ENCODE data around the gene FSTL1. TPM values are rescaled to one million over a fixed set of nuclear protein-coding genes. Genes with fewer than 3 reads are reported as not detected.

Gene FSTL1
- total and polyA plus RNA-seq, 2 donors (not counting 1 experiment from before 2014, with no cell fraction given): 0.15 TPM; not detected in 1

GRCh38 chr3:120462409-120462959, 11.7 kb upstream of the FSTL1 start:
- no peak for ATAC-seq (ENCODE audit: low read depth)
- POLR2A ChIA-PET: no interaction called here

GRCh38 chr3:120461416-120461815, 10.6 kb upstream of the FSTL1 start:
- Histone ChIP-seq H4K20me1 (ENCODE audit: control insufficient read depth, insufficient read depth, low read length, poor library complexity, severe bottlenecking) (no peaks in the 10 kb centered on the region), H3K27me3 (replicated peaks in 1 of 4; ENCODE audit: control extremely low read depth in 1 of 4, control insufficient read depth in 3 of 4, insufficient read depth in 4 of 4, low read length in 3 of 4) (peaks cover 0 to 9% (median 2%) of the 10 kb centered on the region in 4 experiments), H3K9ac (ENCODE audit: low read length) (no peak overlapping the region), H3K79me2 (ENCODE audit: control insufficient read depth, insufficient read depth, low read length) (no peaks in the 10 kb centered on the region), H3K4me2 (replicated peaks; ENCODE audit: low read depth, low read length, poor library complexity, severe bottlenecking) (no peak overlapping the region), H3K36me3 (replicated peaks in 1 of 2; ENCODE audit: control extremely low read depth in 1 of 2, control insufficient read depth in 1 of 2, extremely low read depth in 1 of 2, insufficient read depth in 2 of 2, low read length in 1 of 2) (no peaks in the 10 kb centered on the region), H3K9me3 (ENCODE audit: control extremely low read depth in 1 of 3, control insufficient read depth in 2 of 3, insufficient read depth in 1 of 3, low read length in 2 of 3) (no peaks in the 10 kb centered on the region), H3K27ac (ENCODE audit: low read length in 2 of 2) (no peak overlapping the region), H3K4me1 (ENCODE audit: control insufficient read depth in 2 of 2, insufficient read depth in 2 of 2, low read length in 2 of 2) (no peaks in the 10 kb centered on the region), H2AFZ (ENCODE audit: insufficient read depth, low read depth, low read length, poor library complexity, severe bottlenecking) (no peak overlapping the region), H3K4me3 (ENCODE audit: control extremely low read depth in 1 of 5, extremely low read depth in 1 of 5, insufficient read depth in 1 of 5, low read depth in 2 of 5, low read length in 4 of 5) (no peak overlapping the region)
- CTCF ChIA-PET: no interaction called here
- Mint-ChIP-seq H3K4me1 (no peaks in the 10 kb centered on the region), H3K27ac (no peak overlapping the region), H3K27me3 (peaks cover 19% of the 10 kb centered on the region), H3K9me3 (ENCODE audit: insufficient read depth) (no peaks in the 10 kb centered on the region), H3K4me3 (no peak overlapping the region)
- TF ChIP-seq EZH2 (IDR thresholded peaks at IDR 0.05; ENCODE audit: borderline replicate concordance, insufficient read depth, low read depth, low read length, poor library complexity, severe bottlenecking): no peak
- TF ChIP-seq, protein P1, sequence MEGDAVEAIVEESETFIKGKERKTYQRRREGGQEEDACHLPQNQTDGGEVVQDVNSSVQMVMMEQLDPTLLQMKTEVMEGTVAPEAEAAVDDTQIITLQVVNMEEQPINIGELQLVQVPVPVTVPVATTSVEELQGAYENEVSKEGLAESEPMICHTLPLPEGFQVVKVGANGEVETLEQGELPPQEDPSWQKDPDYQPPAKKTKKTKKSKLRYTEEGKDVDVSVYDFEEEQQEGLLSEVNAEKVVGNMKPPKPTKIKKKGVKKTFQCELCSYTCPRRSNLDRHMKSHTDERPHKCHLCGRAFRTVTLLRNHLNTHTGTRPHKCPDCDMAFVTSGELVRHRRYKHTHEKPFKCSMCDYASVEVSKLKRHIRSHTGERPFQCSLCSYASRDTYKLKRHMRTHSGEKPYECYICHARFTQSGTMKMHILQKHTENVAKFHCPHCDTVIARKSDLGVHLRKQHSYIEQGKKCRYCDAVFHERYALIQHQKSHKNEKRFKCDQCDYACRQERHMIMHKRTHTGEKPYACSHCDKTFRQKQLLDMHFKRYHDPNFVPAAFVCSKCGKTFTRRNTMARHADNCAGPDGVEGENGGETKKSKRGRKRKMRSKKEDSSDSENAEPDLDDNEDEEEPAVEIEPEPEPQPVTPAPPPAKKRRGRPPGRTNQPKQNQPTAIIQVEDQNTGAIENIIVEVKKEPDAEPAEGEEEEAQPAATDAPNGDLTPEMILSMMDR (IDR thresholded peaks at IDR 0.05): no peak
- 92% methylated on average over 3 of the region's 3 CpGs for WGBS (ENCODE audit: insufficient coverage)
- DNase-seq (no peak), ATAC-seq (ENCODE audit: low read depth) (no peak)
- POLR2A ChIA-PET: no interaction called here
- intact Hi-C loops (cut with micrococcal nuclease): no loop called here

More at GRCh38 chr3:120462409-120462959, 11.7 kb upstream of the FSTL1 start:
- H3K4me1 ChIP-seq (ENCODE audit: control insufficient read depth in 2 of 2, insufficient read depth in 2 of 2, low read length in 2 of 2): no peaks in the 10 kb centered on the region
- Mint-ChIP-seq H3K4me3 (no peak overlapping the region), H3K4me1 (no peaks in the 10 kb centered on the region), H3K9me3 (ENCODE audit: insufficient read depth) (no peaks in the 10 kb centered on the region), H3K27me3 (peaks cover 19% of the 10 kb centered on the region), H3K27ac (no peak overlapping the region)
- CTCF ChIA-PET: no interaction called here
- H3K36me3 ChIP-seq (replicated peaks in 1 of 2; ENCODE audit: control extremely low read depth in 1 of 2, control insufficient read depth in 1 of 2, extremely low read depth in 1 of 2, insufficient read depth in 2 of 2, low read length in 1 of 2): no peaks in the 10 kb centered on the region
- H3K9ac ChIP-seq (ENCODE audit: low read length): no peak overlapping the region
- no peak overlapping the region for H3K4me2 ChIP-seq (replicated peaks; ENCODE audit: low read depth, low read length, poor library complexity, severe bottlenecking)
- no peaks in the 10 kb centered on the region for H3K79me2 ChIP-seq (ENCODE audit: control insufficient read depth, insufficient read depth, low read length)
- H4K20me1 ChIP-seq (ENCODE audit: control insufficient read depth, insufficient read depth, low read length, poor library complexity, severe bottlenecking): no peaks in the 10 kb centered on the region
- no peak overlapping the region for H2AFZ ChIP-seq (ENCODE audit: insufficient read depth, low read depth, low read length, poor library complexity, severe bottlenecking)
- no peak for DNase-seq
- no peak for TF ChIP-seq EZH2 (IDR thresholded peaks at IDR 0.05; ENCODE audit: borderline replicate concordance, insufficient read depth, low read depth, low read length, poor library complexity, severe bottlenecking)
- TF ChIP-seq, protein P1 (IDR thresholded peaks at IDR 0.05): no peak
- H3K4me3 ChIP-seq (ENCODE audit: control extremely low read depth in 1 of 5, extremely low read depth in 1 of 5, insufficient read depth in 1 of 5, low read depth in 2 of 5, low read length in 4 of 5): no peak overlapping the region
- H3K9me3 ChIP-seq (ENCODE audit: control extremely low read depth in 1 of 3, control insufficient read depth in 2 of 3, insufficient read depth in 1 of 3, low read length in 2 of 3): no peaks in the 10 kb centered on the region
- intact Hi-C loops (cut with micrococcal nuclease): no loop called here
- peaks cover 0 to 9% (median 2%) of the 10 kb centered on the region in 4 experiments for H3K27me3 ChIP-seq (replicated peaks in 1 of 4; ENCODE audit: control extremely low read depth in 1 of 4, control insufficient read depth in 3 of 4, insufficient read depth in 4 of 4, low read length in 3 of 4)
- 83% methylated on average over 2 of the region's 4 CpGs for WGBS (ENCODE audit: insufficient coverage)
- no peak overlapping the region for H3K27ac ChIP-seq (ENCODE audit: low read length in 2 of 2)

Measured in B cell (primary cell).